ENCODE data around the gene BMPR1A. TPM values are rescaled to one million over a fixed set of nuclear protein-coding genes. Genes with fewer than 3 reads are reported as not detected.

The BMPR1A gene
- total and polyA plus RNA-seq, 10 of the 15 experiments (the other 5 are each of a cell fraction or from before 2014, with no cell fraction given): 2.3 to 22.7 (median 13.1) TPM

DNA sequence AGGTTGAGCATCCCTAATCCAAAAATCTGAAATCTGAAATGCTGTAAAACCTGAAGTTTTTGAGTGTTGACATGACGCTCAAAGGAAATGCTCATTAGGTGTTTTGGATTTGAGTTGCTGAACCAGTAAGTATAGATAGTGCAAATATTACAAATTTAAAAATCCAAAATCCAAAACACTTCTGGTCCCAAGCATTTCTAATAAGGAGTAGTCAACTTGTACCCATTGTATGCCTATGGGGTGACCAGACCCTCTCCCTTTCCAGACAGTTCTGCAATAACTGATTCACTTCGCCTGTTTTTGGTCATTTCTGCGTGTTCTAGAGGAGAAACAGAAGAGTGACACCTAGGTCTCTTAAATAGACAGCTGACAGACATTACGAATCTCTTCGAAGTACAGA lies 110.7 kb downstream of the BMPR1A start:
- ATAC-seq (no peak), FAIRE-seq (no peak), DNase-seq (ENCODE audit: low read depth, low spot score) (no peak)
- H3K4me2 ChIP-seq (ENCODE audit: control insufficient read depth, insufficient read depth): no peak overlapping the region
- no peaks in the 10 kb centered on the region for H3K4me1 ChIP-seq (ENCODE audit: control insufficient read depth, insufficient read depth, low read length)
- no TSS peak for BruUV-seq (replicated peaks)
- ChIA-PET CTCF (no interaction called here), RAD21 (ENCODE audit: unreplicated experiment) (no interaction called here), SMC1A (ENCODE audit: uncharacterized antibody, unreplicated experiment) (interaction anchor here (0.7 kb wide), 1 partner anchor 16 kb away, joined by 3 read pairs; no protein-coding TSS in a partner anchor), POLR2A (no interaction called here)
- no peaks in the 10 kb centered on the region for H3K79me2 ChIP-seq (ENCODE audit: control insufficient read depth, insufficient read depth, low read length)
- H3K9me3 ChIP-seq (replicated peaks; ENCODE audit: control insufficient read depth, insufficient read depth, low read length): no peaks in the 10 kb centered on the region
- intact Hi-C loops (cut with micrococcal nuclease; ENCODE audit: unreplicated experiment): no loop called here
- no peaks in the 10 kb centered on the region for H4K20me1 ChIP-seq (ENCODE audit: control insufficient read depth, insufficient read depth)
- no peaks in the 10 kb centered on the region for H3K27me3 ChIP-seq (replicated peaks in 1 of 2; ENCODE audit: control insufficient read depth in 2 of 2, insufficient read depth in 2 of 2, low read length in 1 of 2)
- no peak overlapping the region for H3K4me3 ChIP-seq
- H3K36me3 ChIP-seq (ENCODE audit: control insufficient read depth in 2 of 2, insufficient read depth in 2 of 2, low read length in 1 of 2): no peaks in the 10 kb centered on the region; a peak in 1 of 4 replicates
- no peak overlapping the region for H2AFZ ChIP-seq (ENCODE audit: control insufficient read depth, low read depth, low read length)
- in situ Hi-C loops (cut with MboI): no loop called here
- TF ChIP-seq STAT3 (IDR thresholded peaks at IDR 0.05; ENCODE audit: low read depth, low read length) (no peak), FOXK2 (IDR thresholded peaks at IDR 0.05) (no peak)
- TF ChIP-seq, protein P1, sequence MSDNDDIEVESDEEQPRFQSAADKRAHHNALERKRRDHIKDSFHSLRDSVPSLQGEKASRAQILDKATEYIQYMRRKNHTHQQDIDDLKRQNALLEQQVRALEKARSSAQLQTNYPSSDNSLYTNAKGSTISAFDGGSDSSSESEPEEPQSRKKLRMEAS (IDR thresholded peaks at IDR 0.05; ENCODE audit: low read depth, low read length): no peak
- TF ChIP-seq, protein P2, sequence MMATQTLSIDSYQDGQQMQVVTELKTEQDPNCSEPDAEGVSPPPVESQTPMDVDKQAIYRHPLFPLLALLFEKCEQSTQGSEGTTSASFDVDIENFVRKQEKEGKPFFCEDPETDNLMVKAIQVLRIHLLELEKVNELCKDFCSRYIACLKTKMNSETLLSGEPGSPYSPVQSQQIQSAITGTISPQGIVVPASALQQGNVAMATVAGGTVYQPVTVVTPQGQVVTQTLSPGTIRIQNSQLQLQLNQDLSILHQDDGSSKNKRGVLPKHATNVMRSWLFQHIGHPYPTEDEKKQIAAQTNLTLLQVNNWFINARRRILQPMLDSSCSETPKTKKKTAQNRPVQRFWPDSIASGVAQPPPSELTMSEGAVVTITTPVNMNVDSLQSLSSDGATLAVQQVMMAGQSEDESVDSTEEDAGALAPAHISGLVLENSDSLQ (IDR thresholded peaks at IDR 0.05): no peak
- no peak overlapping the region for H3K27ac ChIP-seq (ENCODE audit: control insufficient read depth, insufficient read depth)
- no peak overlapping the region for H3K9ac ChIP-seq (ENCODE audit: control insufficient read depth, insufficient read depth, low read length)
- 94% methylated on average over 5 of the region's 5 CpGs for WGBS (ENCODE audit: insufficient coverage, insufficient replicate concordance, low lambda C conversion rate, missing lambda C conversion rate)

DNA sequence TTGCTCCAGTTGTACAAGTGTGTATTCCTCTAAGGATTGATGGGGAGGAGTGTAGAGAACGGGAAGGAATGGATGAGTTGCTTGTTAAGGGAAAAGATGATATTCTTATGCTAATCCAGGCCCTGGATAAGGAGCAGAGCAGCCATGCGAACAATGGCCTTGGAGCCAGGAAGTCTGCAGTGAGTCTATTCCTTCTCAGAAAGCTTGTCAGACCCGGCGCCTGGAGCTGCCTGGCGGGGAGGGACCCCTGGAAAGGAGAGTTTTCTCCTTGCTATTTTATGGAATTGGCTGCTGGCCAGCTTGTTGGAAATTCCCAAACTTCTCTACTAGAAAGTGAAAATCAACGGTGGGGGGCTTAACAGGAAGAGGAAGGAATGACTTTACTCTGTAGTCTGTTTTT lies 111.9 kb downstream of the BMPR1A start:
- Histone ChIP-seq H3K9ac (ENCODE audit: control insufficient read depth, insufficient read depth, low read length) (no peak overlapping the region), H3K27me3 (replicated peaks in 1 of 2; ENCODE audit: control insufficient read depth in 2 of 2, insufficient read depth in 2 of 2, low read length in 1 of 2) (no peaks in the 10 kb centered on the region), H3K27ac (ENCODE audit: control insufficient read depth, insufficient read depth) (no peak overlapping the region), H2AFZ (ENCODE audit: control insufficient read depth, low read depth, low read length) (no peak overlapping the region), H3K9me3 (replicated peaks; ENCODE audit: control insufficient read depth, insufficient read depth, low read length) (no peaks in the 10 kb centered on the region), H4K20me1 (ENCODE audit: control insufficient read depth, insufficient read depth) (no peaks in the 10 kb centered on the region), H3K4me2 (ENCODE audit: control insufficient read depth, insufficient read depth) (no peak overlapping the region), H3K4me1 (ENCODE audit: control insufficient read depth, insufficient read depth, low read length) (peaks cover 4% of the 10 kb centered on the region; the same call in 1 of the 2 replicates), H3K4me3 (no peak overlapping the region), H3K79me2 (ENCODE audit: control insufficient read depth, insufficient read depth, low read length) (no peaks in the 10 kb centered on the region), H3K36me3 (ENCODE audit: control insufficient read depth in 2 of 2, insufficient read depth in 2 of 2, low read length in 1 of 2) (no peaks in the 10 kb centered on the region; a peak in 1 of 4 replicates)
- POLR2A ChIA-PET: interaction anchor here (0.7 kb wide), 1 partner anchor 159 kb away, joined by 3 read pairs; no protein-coding TSS in a partner anchor
- 88% methylated on average over 6 of the region's 6 CpGs for WGBS (ENCODE audit: insufficient coverage, insufficient replicate concordance, low lambda C conversion rate, missing lambda C conversion rate)
- in situ Hi-C loops (cut with MboI): no loop called here
- RAD21 ChIA-PET (ENCODE audit: unreplicated experiment): no interaction called here
- BruUV-seq (replicated peaks): no TSS peak
- DNase-seq (ENCODE audit: low read depth, low spot score) (no peak), ATAC-seq (no peak), FAIRE-seq (no peak)
- intact Hi-C loops (cut with micrococcal nuclease; ENCODE audit: unreplicated experiment): no loop called here
- CTCF ChIA-PET: interaction anchor here (0.8 kb wide), 1 partner anchor 25 kb away, joined by 3 read pairs; no protein-coding TSS in a partner anchor
- SMC1A ChIA-PET (ENCODE audit: uncharacterized antibody, unreplicated experiment): interaction anchor here (0.7 kb wide), 1 partner anchor 145 kb away, joined by 3 read pairs; no protein-coding TSS in a partner anchor
- TF ChIP-seq, protein P3, sequence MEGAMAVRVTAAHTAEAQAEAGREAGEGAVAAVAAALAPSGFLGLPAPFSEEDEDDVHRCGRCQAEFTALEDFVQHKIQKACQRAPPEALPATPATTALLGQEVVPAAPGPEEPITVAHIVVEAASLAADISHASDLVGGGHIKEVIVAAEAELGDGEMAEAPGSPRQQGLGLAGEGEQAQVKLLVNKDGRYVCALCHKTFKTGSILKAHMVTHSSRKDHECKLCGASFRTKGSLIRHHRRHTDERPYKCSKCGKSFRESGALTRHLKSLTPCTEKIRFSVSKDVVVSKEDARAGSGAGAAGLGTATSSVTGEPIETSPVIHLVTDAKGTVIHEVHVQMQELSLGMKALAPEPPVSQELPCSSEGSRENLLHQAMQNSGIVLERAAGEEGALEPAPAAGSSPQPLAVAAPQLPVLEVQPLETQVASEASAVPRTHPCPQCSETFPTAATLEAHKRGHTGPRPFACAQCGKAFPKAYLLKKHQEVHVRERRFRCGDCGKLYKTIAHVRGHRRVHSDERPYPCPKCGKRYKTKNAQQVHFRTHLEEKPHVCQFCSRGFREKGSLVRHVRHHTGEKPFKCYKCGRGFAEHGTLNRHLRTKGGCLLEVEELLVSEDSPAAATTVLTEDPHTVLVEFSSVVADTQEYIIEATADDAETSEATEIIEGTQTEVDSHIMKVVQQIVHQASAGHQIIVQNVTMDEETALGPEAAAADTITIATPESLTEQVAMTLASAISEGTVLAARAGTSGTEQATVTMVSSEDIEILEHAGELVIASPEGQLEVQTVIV (IDR thresholded peaks at IDR 0.05; ENCODE audit: borderline replicate concordance, partially characterized antibody): no peak
- TF ChIP-seq MYC (IDR thresholded peaks at IDR 0.05; ENCODE audit: insufficient read depth, insufficient read length, insufficient replicate concordance, low read length, severe bottlenecking) (no peak), CBX3 (IDR thresholded peaks at IDR 0.05; ENCODE audit: borderline replicate concordance, low read depth) (no peak), CEBPB (IDR thresholded peaks at IDR 0.05; ENCODE audit: borderline replicate concordance in 1 of 2, low read depth in 2 of 2, low read length in 2 of 2) (no peak), RBBP5 (conservative IDR thresholded peaks at IDR 0.05) (no peak), SIX5 (IDR thresholded peaks at IDR 0.05; ENCODE audit: low read depth, low read length, severe bottlenecking) (no peak), EED (IDR thresholded peaks at IDR 0.05; ENCODE audit: low read depth) (no peak), FOXK2 (IDR thresholded peaks at IDR 0.05) (no peak), RFX5 (IDR thresholded peaks at IDR 0.05; ENCODE audit: low read depth, low read length) (no peak)
- TF ChIP-seq, protein P4, sequence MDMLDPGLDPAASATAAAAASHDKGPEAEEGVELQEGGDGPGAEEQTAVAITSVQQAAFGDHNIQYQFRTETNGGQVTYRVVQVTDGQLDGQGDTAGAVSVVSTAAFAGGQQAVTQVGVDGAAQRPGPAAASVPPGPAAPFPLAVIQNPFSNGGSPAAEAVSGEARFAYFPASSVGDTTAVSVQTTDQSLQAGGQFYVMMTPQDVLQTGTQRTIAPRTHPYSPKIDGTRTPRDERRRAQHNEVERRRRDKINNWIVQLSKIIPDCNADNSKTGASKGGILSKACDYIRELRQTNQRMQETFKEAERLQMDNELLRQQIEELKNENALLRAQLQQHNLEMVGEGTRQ (IDR thresholded peaks at IDR 0.05; ENCODE audit: borderline replicate concordance, low read depth, low read length): no peak

Data from GM12878 (cell line).